Kasumi-1 (cell line): ENCODE data around the gene ARHGAP31.
A peak's percentile ranks its signal among the peaks of the same experiment; 100 is the strongest.

Experiments
- DNase-seq, 2 experiments: peaks; one replicate each; lab custom pipeline; 2025; lab: John Stamatoyannopoulos, UW

The ARHGAP31 gene

GRCh38 chr3:119436977-119437376 is 142.8 kb downstream of the ARHGAP31 start:
- DNase-seq = no peak

- no peak for DNase-seq
Measured at GRCh38 chr3:119437691-119438258, 143.6 kb downstream of the ARHGAP31 start.

GRCh38 chr3:119443179-119443578 is 149.0 kb downstream of the ARHGAP31 start:
- no peak for DNase-seq

- DNase-seq = no peak
Measured at GRCh38 chr3:119444590-119444989, 150.4 kb downstream of the ARHGAP31 start.

- no peak for DNase-seq
Measured at GRCh38 chr3:119453822-119454221, 159.6 kb downstream of the ARHGAP31 start.

- DNase-seq = no peak
Measured at GRCh38 chr3:119456469-119456868, 162.3 kb downstream of the ARHGAP31 start.

GRCh38 chr3:119457246-119457645 is 163.1 kb downstream of the ARHGAP31 start:
- DNase-seq = no peak

- DNase-seq = peak; percentile 95 to 96
Measured at GRCh38 chr3:119463171-119464169, 169.3 kb downstream of the ARHGAP31 start, which contains the start of gene TMEM39A. TSS of gene TMEM39A (minus strand) at chr3:119463615. CDS start at chr3:119462074, 1,541 bp downstream.

- peak; percentile 23 to 27 for DNase-seq
Measured at GRCh38 chr3:119468041-119468440, 173.9 kb downstream of the ARHGAP31 start.

- DNase-seq = peak in 1 of 2 experiments; percentile 33
Measured at GRCh38 chr3:119469418-119470189, 175.4 kb downstream of the ARHGAP31 start.
